ENCODE results near the gene CBX4. TPM values are rescaled to one million over a fixed set of nuclear protein-coding genes. Genes with fewer than 3 reads are reported as not detected.

The CBX4 gene
- total RNA-seq, 2 experiments from 2014 or later = 98.9 to 110 TPM

DNA sequence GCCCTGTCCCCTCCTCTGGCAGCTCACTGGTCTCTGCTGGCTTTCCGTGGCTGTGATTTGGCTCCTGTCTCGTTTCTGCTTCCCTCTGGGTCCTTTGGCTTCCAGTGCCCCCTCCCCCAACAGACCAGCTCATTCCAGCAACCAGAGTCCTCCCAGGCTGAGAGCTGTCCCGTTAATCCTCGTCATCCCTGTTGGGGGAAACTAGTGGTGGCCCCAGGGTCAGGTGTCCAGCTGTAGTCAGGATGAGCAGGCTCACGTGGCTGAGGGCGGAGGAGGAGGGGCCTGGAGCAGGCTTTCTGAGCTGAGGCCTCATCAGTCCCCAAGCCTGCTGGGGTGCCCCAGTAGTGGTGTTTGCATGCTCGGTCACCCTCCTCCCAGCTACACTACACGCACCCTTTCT, 10.7 kb upstream of the CBX4 start:
- Histone ChIP-seq H3K36me3 (ENCODE audit: insufficient read depth, low read length) (no peaks in the 10 kb centered on the region), H3K9me2 (ENCODE audit: insufficient read depth, low read length) (no peaks in the 10 kb centered on the region), H3K4me3 (ENCODE audit: low read depth, low read length, poor library complexity, severe bottlenecking) (no peak overlapping the region), H3K9me3 (ENCODE audit: low read length) (no peaks in the 10 kb centered on the region), H3K79me2 (ENCODE audit: insufficient read depth, low read depth, low read length) (no peaks in the 10 kb centered on the region), H3K27ac (ENCODE audit: low read depth, low read length, poor library complexity, severe bottlenecking) (no peak overlapping the region), H3K4me1 (ENCODE audit: insufficient read depth, low read length, poor library complexity, severe bottlenecking) (no peaks in the 10 kb centered on the region), H4K20me1 (ENCODE audit: insufficient read depth, low read length) (no peaks in the 10 kb centered on the region), H3K4me2 (ENCODE audit: low read length) (no peak overlapping the region), H2AFZ (ENCODE audit: low read length) (no peak overlapping the region)
- no peak for DNase-seq (ENCODE audit: low spot score)
- CTCF ChIA-PET (ENCODE audit: unreplicated experiment) = no interaction called here
- POLR2A ChIA-PET = no interaction called here
- BruUV-seq (replicated peaks) = no TSS peak
- intact Hi-C loops (cut with micrococcal nuclease; ENCODE audit: unreplicated experiment) = no loop called here
- TF ChIP-seq EZH2phosphoT487 (IDR thresholded peaks at IDR 0.05; ENCODE audit: borderline replicate concordance, low read depth, low read length) = no peak
- TF ChIP-seq, protein P1, sequence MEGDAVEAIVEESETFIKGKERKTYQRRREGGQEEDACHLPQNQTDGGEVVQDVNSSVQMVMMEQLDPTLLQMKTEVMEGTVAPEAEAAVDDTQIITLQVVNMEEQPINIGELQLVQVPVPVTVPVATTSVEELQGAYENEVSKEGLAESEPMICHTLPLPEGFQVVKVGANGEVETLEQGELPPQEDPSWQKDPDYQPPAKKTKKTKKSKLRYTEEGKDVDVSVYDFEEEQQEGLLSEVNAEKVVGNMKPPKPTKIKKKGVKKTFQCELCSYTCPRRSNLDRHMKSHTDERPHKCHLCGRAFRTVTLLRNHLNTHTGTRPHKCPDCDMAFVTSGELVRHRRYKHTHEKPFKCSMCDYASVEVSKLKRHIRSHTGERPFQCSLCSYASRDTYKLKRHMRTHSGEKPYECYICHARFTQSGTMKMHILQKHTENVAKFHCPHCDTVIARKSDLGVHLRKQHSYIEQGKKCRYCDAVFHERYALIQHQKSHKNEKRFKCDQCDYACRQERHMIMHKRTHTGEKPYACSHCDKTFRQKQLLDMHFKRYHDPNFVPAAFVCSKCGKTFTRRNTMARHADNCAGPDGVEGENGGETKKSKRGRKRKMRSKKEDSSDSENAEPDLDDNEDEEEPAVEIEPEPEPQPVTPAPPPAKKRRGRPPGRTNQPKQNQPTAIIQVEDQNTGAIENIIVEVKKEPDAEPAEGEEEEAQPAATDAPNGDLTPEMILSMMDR (conservative IDR thresholded peaks at IDR 0.05; ENCODE audit: low read length) = no peak

GRCh38 chr17:79848370-79848766, 9.1 kb upstream of the CBX4 start:
- Histone ChIP-seq H2AFZ (ENCODE audit: low read length) (no peak overlapping the region), H3K36me3 (ENCODE audit: insufficient read depth, low read length) (no peaks in the 10 kb centered on the region), H3K4me1 (ENCODE audit: insufficient read depth, low read length, poor library complexity, severe bottlenecking) (no peaks in the 10 kb centered on the region), H3K4me2 (ENCODE audit: low read length) (no peak overlapping the region), H3K27ac (ENCODE audit: low read depth, low read length, poor library complexity, severe bottlenecking) (no peak overlapping the region), H3K9me3 (ENCODE audit: low read length) (no peaks in the 10 kb centered on the region), H3K9me2 (ENCODE audit: insufficient read depth, low read length) (no peaks in the 10 kb centered on the region), H3K4me3 (ENCODE audit: low read depth, low read length, poor library complexity, severe bottlenecking) (no peak overlapping the region), H3K79me2 (ENCODE audit: insufficient read depth, low read depth, low read length) (no peaks in the 10 kb centered on the region), H4K20me1 (ENCODE audit: insufficient read depth, low read length) (no peaks in the 10 kb centered on the region)
- ChIA-PET CTCF (ENCODE audit: unreplicated experiment) (interaction anchor here (1.1 kb wide), 1 partner anchor 88 kb away, joined by 5 read pairs; no protein-coding TSS in a partner anchor), POLR2A (no interaction called here)
- no TSS peak for BruUV-seq (replicated peaks)
- TF ChIP-seq, protein P1 (conservative IDR thresholded peaks at IDR 0.05; ENCODE audit: low read length) = no peak
- TF ChIP-seq EZH2phosphoT487 (IDR thresholded peaks at IDR 0.05; ENCODE audit: borderline replicate concordance, low read depth, low read length) = no peak
- DNase-seq (ENCODE audit: low spot score) = no peak
- intact Hi-C loops (cut with micrococcal nuclease; ENCODE audit: unreplicated experiment) = no loop called here

DNA sequence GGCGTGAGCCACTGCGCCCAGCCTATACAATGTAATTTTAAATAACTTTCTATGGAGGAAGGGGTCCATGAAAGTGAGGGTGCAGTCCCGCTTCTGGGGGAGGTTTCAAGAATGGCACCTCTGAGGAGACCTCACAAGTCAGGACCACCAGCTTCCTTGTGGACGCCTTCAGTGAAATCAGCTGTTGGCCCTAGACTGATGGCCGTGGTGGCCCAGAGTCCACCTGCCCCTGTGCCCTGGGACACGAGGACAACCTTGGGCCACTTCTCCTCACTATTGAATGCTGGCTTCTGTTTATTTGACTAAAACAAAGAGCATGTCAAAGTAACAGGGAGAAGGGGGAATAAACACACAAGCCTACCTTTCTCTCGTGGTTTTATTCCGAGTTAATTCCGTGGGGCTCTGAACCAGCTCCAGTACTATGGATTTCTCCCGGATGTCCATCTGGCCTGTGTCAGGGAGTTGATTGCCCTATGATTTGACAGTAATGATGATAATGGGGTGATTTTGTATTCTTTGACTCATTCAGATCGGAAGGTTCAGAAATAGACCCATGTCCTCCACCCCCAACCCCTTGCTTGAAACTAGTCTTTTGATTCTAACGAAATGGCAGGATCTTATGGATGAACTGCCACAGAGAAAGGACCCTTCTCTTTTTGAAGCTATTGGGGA, 8.6 kb upstream of the CBX4 start:
- Histone ChIP-seq H3K9me2 (ENCODE audit: insufficient read depth, low read length) (no peaks in the 10 kb centered on the region), H4K20me1 (ENCODE audit: insufficient read depth, low read length) (no peaks in the 10 kb centered on the region), H3K4me2 (ENCODE audit: low read length) (no peak overlapping the region), H3K9me3 (ENCODE audit: low read length) (no peaks in the 10 kb centered on the region), H3K36me3 (ENCODE audit: insufficient read depth, low read length) (no peaks in the 10 kb centered on the region), H2AFZ (ENCODE audit: low read length) (no peak overlapping the region), H3K4me3 (ENCODE audit: low read depth, low read length, poor library complexity, severe bottlenecking) (no peak overlapping the region), H3K79me2 (ENCODE audit: insufficient read depth, low read depth, low read length) (no peaks in the 10 kb centered on the region), H3K4me1 (ENCODE audit: insufficient read depth, low read length, poor library complexity, severe bottlenecking) (no peaks in the 10 kb centered on the region), H3K27ac (ENCODE audit: low read depth, low read length, poor library complexity, severe bottlenecking) (no peak overlapping the region)
- POLR2A ChIA-PET = no interaction called here
- TF ChIP-seq EZH2phosphoT487 (IDR thresholded peaks at IDR 0.05; ENCODE audit: borderline replicate concordance, low read depth, low read length) = no peak
- TF ChIP-seq, protein P1 (conservative IDR thresholded peaks at IDR 0.05; ENCODE audit: low read length) = no peak
- intact Hi-C loops (cut with micrococcal nuclease; ENCODE audit: unreplicated experiment) = no loop called here
- CTCF ChIA-PET (ENCODE audit: unreplicated experiment) = interaction anchor here (1.1 kb wide), 1 partner anchor 89 kb away, joined by 5 read pairs; no protein-coding TSS in a partner anchor
- no TSS peak for BruUV-seq (replicated peaks)
- no peak for DNase-seq (ENCODE audit: low spot score)

Measured in OCI-LY7 (cell line).